ENCODE data around the gene CEP112. TPM values are rescaled to one million over a fixed set of nuclear protein-coding genes. Genes with fewer than 3 reads are reported as not detected.

The CEP112 gene
- total and polyA plus RNA-seq, 2 of the 4 experiments (the other 2 are of a cell fraction) = 2.5 to 5.6 TPM

- dilution Hi-C loops (cut with HindIII; ENCODE audit: low sequenced_read_pairs, unreplicated experiment) = no loop called here
- ChIA-PET CTCF (no interaction called here), POLR2A (ENCODE audit: unreplicated experiment) (no interaction called here)
- WGBS, 2 experiments (ENCODE audit: extremely low coverage in 2 of 2, insufficient read length in 1 of 2) = no CpG with 5 or more reads among the region's 1 CpG
- in situ Hi-C loops (cut with MboI; ENCODE audit: low sequenced_read_pairs) = no loop called here
- Histone ChIP-seq H3K9me3 (ENCODE audit: control insufficient read depth, insufficient read depth, low read length) (no peaks in the 10 kb centered on the region), H4K5ac (ENCODE audit: low read depth, low read length) (no peak overlapping the region), H3K27ac (ENCODE audit: insufficient read depth, low read length) (no peak overlapping the region), H3K36me3 (ENCODE audit: control insufficient read depth, insufficient read depth, low read length) (no peaks in the 10 kb centered on the region), H2AFZ (replicated peaks; ENCODE audit: low read length, poor library complexity) (no peak overlapping the region), H3K4me1 (ENCODE audit: control insufficient read depth, insufficient read depth, low read length) (no peaks in the 10 kb centered on the region), H3K56ac (ENCODE audit: extremely low read depth, insufficient read depth, low read length) (no peak overlapping the region), H2AK5ac (ENCODE audit: low read depth, low read length) (no peak overlapping the region), H4K91ac (ENCODE audit: insufficient read depth, low read depth, low read length) (no peak overlapping the region), H3K4ac (ENCODE audit: low read depth, low read length) (no peak overlapping the region), H2AK9ac (replicated peaks; ENCODE audit: low read depth, low read length, poor library complexity) (no peak overlapping the region), H3K79me1 (ENCODE audit: low read depth in 1 of 2, low read length in 2 of 2) (no peaks in the 10 kb centered on the region), H3K9me1 (ENCODE audit: insufficient read depth, low read length) (no peaks in the 10 kb centered on the region), H3K23ac (ENCODE audit: low read depth, low read length) (no peak overlapping the region), H4K20me1 (ENCODE audit: insufficient read depth, low read length) (no peaks in the 10 kb centered on the region), H3K4me2 (ENCODE audit: low read depth, low read length) (no peak overlapping the region), H2BK15ac (ENCODE audit: low read depth, low read length) (no peak overlapping the region), H3K9ac (ENCODE audit: low read depth, low read length) (no peak overlapping the region), H3K27me3 (ENCODE audit: control insufficient read depth, insufficient read depth, low read length) (no peaks in the 10 kb centered on the region), H4K8ac (ENCODE audit: low read depth in 2 of 2, low read length in 2 of 2) (no peak overlapping the region), H2BK5ac (ENCODE audit: low read depth, low read length, poor library complexity, severe bottlenecking) (no peak overlapping the region), H3K18ac (ENCODE audit: low read depth, low read length) (no peak overlapping the region), H2BK120ac (ENCODE audit: low read depth, low read length) (no peak overlapping the region), H2BK20ac (ENCODE audit: low read depth, low read length) (no peak overlapping the region), H3K14ac (replicated peaks; ENCODE audit: low read depth, low read length) (no peak overlapping the region), H3K4me3 (ENCODE audit: insufficient read depth, low read depth, low read length) (no peak overlapping the region)
- no peak for TF ChIP-seq CHD1 (IDR thresholded peaks at IDR 0.05; ENCODE audit: low read depth, low read length)
- no TSS peak for BruUV-seq (replicated peaks)
- ATAC-seq (ENCODE audit: low read depth) (no peak), DNase-seq (no peak)
- intact Hi-C loops (cut with micrococcal nuclease) = no loop called here
These were observed 517.5 kb downstream of the CEP112 start for GRCh38 chr17:65674246-65675045.

All from IMR-90 (cell line).